ENCODE measurements around the gene CNPPD1.
"Not testable (repeated sequence)": the region's sequence is repeated elsewhere in the genome, so short reads cannot be mapped to it uniquely, and the experiment has no call there.

The CNPPD1 gene

DNA sequence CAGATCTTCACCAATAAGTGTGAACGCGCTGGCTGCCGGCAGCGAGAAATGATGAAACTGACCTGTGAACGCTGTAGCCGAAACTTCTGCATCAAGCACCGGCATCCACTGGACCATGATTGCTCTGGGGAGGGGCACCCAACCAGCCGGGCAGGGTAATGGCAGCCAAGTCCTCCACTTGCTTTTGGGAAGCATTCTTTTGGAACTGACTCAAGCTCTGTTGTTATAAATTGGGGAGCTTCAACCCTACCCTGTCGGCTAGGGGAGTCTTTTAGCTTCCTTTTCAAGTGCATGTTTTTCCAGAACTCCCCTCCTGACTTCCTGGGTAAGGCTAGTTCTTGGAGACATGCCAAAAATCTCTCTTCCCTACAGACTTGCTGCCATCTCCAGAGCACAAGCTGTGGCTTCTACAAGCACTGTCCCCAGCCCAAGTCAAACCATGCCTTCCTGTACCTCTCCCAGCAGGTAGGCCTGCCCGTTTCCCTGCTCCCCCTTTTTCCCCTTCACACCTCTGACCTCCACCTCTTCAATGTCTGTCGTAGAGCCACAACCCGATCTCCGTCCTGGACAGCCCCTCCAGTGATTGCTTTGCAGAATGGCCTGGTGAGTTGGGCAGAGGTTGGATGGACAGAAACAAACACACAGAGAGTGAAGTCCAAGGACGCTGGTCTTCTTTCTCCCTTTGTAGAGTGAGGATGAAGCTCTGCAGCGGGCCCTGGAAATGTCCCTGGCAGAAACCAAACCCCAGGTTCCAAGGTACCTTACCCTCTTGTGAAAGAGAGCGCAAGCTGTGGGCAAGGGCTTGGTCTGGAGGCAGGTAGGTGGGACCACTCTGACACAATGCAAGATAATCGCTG, 31.4 kb upstream of the CNPPD1 start:
- no peak for DNase-seq (ENCODE audit: low spot score)

- no peak for DNase-seq (ENCODE audit: low spot score)
Measured at GRCh38 chr2:219207134-219207883, 30.6 kb upstream of the CNPPD1 start.

DNA sequence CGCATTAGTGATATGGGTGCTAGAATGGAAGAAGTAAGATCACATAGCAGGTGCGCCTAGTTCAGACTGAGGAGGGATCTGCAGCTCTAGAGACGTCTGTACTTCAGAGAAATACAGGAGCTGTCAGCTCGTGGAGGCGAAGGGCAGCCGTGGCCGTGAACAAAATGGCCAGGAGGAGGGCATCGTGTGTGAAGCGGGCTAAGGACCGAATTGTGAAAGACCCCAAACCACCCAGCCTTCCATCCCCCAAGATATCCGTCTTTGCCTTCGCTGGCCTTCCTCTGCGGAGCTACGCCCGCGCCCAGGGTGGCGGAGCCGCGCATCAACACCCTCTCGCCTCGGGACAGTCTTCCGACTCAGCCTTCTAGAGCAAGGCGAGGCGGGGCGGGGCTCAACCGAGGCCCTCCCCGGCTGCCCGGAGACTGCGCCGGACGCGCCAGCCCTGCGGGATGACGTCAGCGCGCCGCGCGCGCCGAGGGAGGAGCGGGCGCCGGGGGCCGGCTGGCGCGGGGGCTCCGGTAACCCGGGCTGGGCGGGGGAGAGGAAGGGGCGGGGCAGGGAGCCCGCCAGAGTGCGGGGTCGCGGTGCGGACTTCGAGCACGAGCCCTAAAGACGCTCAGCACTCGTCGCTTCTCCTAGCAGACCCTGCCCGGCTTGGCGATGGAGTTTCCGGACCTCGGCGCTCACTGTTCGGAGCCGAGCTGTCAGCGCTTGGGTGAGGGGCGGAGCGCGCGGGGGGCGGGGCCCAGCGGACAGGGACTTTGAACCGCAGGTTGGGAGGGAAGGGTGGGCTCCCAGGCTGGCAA, 29.8 kb upstream of the CNPPD1 start, which contains the start of gene ZFAND2B:
Gene ZFAND2B (plus strand): TSS at position 455 of the 806 bp plus-strand sequence. CDS start 206 bp downstream, at position 661.
- peak; percentile 87 for DNase-seq (ENCODE audit: low spot score)

- no peak for DNase-seq (ENCODE audit: low spot score)
Measured at GRCh38 chr2:219205981-219206327, 29.2 kb upstream of the CNPPD1 start.

- DNase-seq (ENCODE audit: low spot score), result no peak
Measured at GRCh38 chr2:219205165-219205538, 28.4 kb upstream of the CNPPD1 start.

DNA sequence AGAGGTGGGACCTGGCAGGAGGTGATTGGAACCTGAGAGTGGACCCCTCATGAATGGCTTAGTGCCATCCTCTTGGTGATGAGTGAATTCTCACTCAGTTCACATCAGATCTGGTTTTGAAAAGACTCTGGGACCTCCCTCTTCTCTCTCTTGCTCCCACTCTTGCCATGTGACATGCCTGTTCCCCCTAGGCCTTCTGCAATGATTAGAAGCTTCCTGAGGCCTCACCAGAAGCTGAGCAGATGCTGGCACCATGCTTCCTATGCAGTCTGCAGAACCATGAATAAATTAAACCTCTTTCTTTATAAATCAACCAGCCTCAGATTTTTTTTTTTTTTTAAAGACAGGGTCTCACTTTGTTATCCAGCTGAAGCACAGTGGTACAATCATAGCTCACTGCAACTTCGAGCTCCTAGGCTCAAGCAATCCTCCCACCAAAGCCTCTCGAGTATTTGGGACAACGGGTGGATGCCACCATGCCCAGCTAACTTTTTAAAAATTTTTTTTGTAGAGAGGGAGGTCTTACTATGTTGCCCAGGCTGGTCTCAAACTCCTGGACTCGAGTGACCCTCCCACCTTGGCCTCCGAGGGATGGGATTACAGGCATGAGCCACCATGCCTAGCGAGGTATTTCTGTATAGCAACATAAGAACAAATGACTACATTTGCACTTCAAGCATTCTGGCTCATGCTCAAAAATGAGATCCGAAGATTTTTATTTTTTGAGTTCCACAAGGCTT, 27.9 kb upstream of the CNPPD1 start:
- no peak for DNase-seq (ENCODE audit: low spot score)

GRCh38 chr2:219201331-219201730, 24.6 kb upstream of the CNPPD1 start:
- DNase-seq (ENCODE audit: low spot score), result not testable (repeated sequence)

- not testable (repeated sequence) for DNase-seq (ENCODE audit: low spot score)
Measured at GRCh38 chr2:219200502-219201326, 24.0 kb upstream of the CNPPD1 start.

GRCh38 chr2:219199470-219200211, 22.9 kb upstream of the CNPPD1 start:
- no peak for DNase-seq (ENCODE audit: low spot score)

DNA sequence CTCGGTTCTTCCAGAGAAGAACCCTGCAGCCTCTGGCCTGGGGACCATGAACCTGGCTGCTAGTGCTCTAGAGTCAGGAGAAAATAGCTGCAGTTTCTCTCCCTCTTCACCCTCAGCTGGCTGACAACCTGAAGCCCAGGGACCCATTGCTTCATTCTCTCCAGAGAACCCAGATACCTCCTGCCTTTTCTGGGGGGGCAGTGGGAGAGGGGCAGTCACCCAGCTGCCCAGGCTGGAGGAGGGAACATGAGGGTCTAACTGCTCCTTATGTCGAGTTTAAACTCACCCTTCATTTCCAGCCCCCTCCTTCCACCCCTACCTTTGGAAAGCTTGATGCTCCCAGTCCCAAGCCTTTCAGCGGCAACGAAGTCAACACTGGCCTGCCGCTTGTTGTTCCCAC, 22.2 kb upstream of the CNPPD1 start:
- no peak for DNase-seq (ENCODE audit: low spot score)

GRCh38 chr2:219197388-219197787, 20.7 kb upstream of the CNPPD1 start:
- no peak for DNase-seq (ENCODE audit: low spot score)

- no peak for DNase-seq (ENCODE audit: low spot score)
Measured at GRCh38 chr2:219186754-219187456, 10.2 kb upstream of the CNPPD1 start.

GRCh38 chr2:219184121-219184520, 7.4 kb upstream of the CNPPD1 start:
- no peak for DNase-seq (ENCODE audit: low spot score)

DNA sequence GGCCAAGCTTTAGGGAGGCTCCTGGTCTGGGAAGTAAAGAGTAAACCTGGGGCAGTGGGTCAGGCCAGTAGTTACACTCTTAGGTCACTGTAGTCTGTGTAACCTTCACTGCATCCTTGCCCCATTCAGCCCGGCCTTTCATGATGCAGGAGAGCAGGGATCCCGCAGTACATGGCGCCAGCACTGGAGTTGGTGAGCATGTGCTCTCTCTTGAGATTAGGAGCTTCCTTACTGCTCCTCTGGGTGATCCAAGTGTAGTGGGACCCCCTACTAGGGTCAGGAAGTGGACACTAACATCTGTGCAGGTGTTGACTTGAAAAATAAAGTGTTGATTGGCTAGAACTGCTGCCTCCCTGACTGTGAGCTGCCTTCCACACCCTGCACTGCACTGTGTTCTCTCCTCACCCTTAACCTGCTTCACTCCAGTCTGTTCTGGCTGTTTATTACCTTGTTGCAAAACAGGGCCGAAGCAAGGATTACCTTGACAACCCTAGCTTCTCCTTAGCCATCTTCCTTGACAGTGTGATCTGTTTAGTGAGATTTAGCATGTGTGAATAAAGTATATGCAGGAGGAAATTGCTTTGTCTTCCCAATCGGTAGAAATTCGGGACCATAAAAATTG, 6.5 kb upstream of the CNPPD1 start:
- DNase-seq (ENCODE audit: low spot score), result no peak

DNA sequence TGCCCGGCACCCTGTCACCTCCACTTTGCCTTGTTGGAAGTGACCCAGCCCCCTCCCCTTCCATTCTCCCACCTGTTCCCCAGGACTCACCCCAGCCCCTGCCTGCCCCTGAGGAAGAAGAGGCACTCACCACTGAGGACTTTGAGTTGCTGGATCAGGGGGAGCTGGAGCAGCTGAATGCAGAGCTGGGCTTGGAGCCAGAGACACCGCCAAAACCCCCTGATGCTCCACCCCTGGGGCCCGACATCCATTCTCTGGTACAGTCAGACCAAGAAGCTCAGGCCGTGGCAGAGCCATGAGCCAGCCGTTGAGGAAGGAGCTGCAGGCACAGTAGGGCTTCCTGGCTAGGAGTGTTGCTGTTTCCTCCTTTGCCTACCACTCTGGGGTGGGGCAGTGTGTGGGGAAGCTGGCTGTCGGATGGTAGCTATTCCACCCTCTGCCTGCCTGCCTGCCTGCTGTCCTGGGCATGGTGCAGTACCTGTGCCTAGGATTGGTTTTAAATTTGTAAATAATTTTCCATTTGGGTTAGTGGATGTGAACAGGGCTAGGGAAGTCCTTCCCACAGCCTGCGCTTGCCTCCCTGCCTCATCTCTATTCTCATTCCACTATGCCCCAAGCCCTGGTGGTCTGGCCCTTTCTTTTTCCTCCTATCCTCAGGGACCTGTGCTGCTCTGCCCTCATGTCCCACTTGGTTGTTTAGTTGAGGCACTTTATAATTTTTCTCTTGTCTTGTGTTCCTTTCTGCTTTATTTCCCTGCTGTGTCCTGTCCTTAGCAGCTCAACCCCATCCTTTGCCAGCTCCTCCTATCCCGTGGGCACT, 5.8 kb upstream of the CNPPD1 start:
- no peak for DNase-seq (ENCODE audit: low spot score)

DNA sequence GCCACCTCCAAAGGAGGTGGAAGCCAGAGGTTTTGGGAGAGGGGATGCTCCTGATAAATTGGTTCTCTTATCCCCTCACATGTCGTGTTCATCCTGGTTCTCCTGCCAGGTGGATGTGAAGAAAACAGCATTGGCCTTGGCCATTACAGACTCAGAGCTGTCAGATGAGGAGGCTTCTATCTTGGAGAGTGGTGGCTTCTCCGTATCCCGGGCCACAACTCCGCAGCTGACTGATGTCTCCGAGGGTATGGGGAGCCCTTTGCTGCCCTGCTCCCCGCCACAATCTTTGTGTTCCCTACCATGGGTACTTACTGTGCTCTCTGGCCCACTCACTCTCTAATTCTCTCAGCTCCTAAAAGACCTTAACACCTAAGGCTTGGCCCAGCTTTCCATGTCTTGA, 4.8 kb upstream of the CNPPD1 start:
- DNase-seq (ENCODE audit: low spot score), result no peak

- DNase-seq (ENCODE audit: low spot score), result no peak
Measured at GRCh38 chr2:219180961-219181360, 4.2 kb upstream of the CNPPD1 start.

Measured in kidney capillary endothelial cell (primary cell).